Measurements from ENCODE around the gene SAMD14. TPM values are rescaled to one million over a fixed set of nuclear protein-coding genes. Genes with fewer than 3 reads are reported as not detected.

Gene SAMD14
- polyA plus RNA-seq, 6 donors from 2014 or later, result 0.11 to 0.31 TPM; not detected in 4

DNA sequence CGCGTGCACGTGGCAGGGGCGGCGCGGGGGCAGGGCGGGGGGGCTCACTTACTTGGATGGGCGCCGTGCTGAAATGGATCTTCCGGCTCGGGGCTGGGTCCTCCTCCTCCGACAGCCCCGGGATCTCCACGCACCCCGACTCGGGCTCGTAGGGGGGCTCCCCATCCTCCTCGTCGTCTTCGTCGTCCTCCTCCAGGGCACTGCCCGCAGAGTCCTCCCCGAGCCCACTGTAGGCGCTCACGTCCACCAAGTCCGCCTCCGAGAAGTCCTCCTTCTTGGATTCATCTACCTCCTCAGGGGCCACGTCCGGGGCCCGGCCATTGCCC is 19.1 kb upstream of the SAMD14 start:
- DNase-seq, result no peak
- no peaks in the 10 kb centered on the region for H3K27me3 Mint-ChIP-seq
- peaks cover 47 to 55% (median 47%) of the 10 kb centered on the region in 3 donors for H3K4me1 Mint-ChIP-seq
- H3K27ac Mint-ChIP-seq, result peak overlapping the region; percentile 93 to 99 (median 97)
- H3K4me3 Mint-ChIP-seq, result peak overlapping the region; percentile 86 to 100 (median 95)
- ATAC-seq (ENCODE audit: low read depth in 2 of 2), result no peak
- H3K36me3 Mint-ChIP-seq, result peaks cover 7 to 28% of the 10 kb centered on the region in 2 donors
- H3K9me3 Mint-ChIP-seq, result peaks cover 0 to 2% (median 0%) of the 10 kb centered on the region in 7 donors

DNA sequence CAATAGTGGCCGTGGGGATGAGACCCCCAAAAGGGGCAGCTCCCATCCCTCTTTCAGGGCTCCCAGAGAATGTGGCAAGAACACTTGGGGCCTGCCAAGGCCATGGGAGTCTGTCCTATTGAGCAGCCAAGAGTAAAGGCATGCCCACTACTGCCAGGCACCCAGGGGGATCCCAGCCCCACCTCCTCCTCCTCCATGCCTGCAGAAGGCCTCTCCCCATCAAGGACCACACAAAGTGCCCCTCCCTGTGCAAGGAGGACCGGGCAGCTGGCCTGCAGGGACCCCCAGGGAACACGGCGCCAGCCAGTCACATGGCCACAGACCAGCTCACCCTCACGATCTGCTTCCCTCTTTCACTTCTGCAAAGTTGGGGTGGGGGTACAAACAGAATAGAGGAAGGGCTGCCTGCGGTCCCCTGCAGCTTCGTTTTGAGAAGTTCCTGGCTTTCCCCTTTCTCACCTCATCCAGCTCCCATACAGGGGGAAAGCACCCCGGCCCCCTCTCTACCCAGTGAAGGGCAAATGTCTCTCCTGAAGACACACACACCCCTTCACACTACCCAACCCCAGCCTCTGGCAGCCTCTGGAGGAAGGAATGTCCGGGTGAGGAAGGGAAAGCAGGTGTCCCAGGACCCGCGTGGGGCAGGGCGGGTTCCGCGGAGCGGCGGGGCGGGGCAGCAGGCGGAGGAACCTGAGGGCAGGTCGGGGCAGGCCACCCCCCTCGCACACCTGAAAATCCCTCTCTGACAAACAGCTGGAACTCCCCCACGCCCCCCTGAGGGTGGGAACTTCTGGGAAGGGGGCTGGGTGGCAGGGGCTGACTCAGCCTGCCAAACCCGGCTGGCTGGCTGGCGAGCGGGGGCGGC is 18.5 kb upstream of the SAMD14 start:
- peak overlapping the region; percentile 86 to 100 (median 100) for H3K4me3 Mint-ChIP-seq
- H3K9me3 Mint-ChIP-seq, result peaks cover 0 to 2% (median 0%) of the 10 kb centered on the region in 7 donors
- H3K27ac Mint-ChIP-seq, result peak overlapping the region; percentile 98 to 99 (median 99)
- no peaks in the 10 kb centered on the region for H3K27me3 Mint-ChIP-seq
- peaks cover 51 to 61% (median 53%) of the 10 kb centered on the region in 3 donors for H3K4me1 Mint-ChIP-seq
- DNase-seq, result peak; percentile 96
- H3K36me3 Mint-ChIP-seq, result peaks cover 12 to 31% of the 10 kb centered on the region in 2 donors
- peak; percentile 77 to 78 for ATAC-seq (ENCODE audit: low read depth in 2 of 2)

GRCh38 chr17:50147841-50148225 is 17.9 kb upstream of the SAMD14 start:
- peak overlapping the region; percentile 90 to 99 (median 99) for H3K27ac Mint-ChIP-seq
- no peaks in the 10 kb centered on the region for H3K27me3 Mint-ChIP-seq
- DNase-seq (no peak), ATAC-seq (ENCODE audit: low read depth in 2 of 2) (no peak)
- peaks cover 0 to 2% (median 0%) of the 10 kb centered on the region in 7 donors for H3K9me3 Mint-ChIP-seq
- H3K4me1 Mint-ChIP-seq, result peaks cover 55 to 67% (median 59%) of the 10 kb centered on the region in 3 donors
- peaks cover 16 to 37% of the 10 kb centered on the region in 2 donors for H3K36me3 Mint-ChIP-seq
- peak overlapping the region; percentile 86 to 100 (median 100) for H3K4me3 Mint-ChIP-seq

- no peak for ATAC-seq (ENCODE audit: low read depth in 2 of 2)
- peak overlapping the region; percentile 86 to 100 (median 100) for H3K4me3 Mint-ChIP-seq
- H3K4me1 Mint-ChIP-seq, result peaks cover 59 to 68% (median 60%) of the 10 kb centered on the region in 3 donors
- H3K27me3 Mint-ChIP-seq, result no peaks in the 10 kb centered on the region
- peaks cover 0 to 2% (median 0%) of the 10 kb centered on the region in 7 donors for H3K9me3 Mint-ChIP-seq
- H3K27ac Mint-ChIP-seq, result peak overlapping the region; percentile 90 to 99 (median 98)
- no peak for DNase-seq
- peaks cover 21 to 44% of the 10 kb centered on the region in 2 donors for H3K36me3 Mint-ChIP-seq
Measured at GRCh38 chr17:50146927-50147665, 17.1 kb upstream of the SAMD14 start.

DNA sequence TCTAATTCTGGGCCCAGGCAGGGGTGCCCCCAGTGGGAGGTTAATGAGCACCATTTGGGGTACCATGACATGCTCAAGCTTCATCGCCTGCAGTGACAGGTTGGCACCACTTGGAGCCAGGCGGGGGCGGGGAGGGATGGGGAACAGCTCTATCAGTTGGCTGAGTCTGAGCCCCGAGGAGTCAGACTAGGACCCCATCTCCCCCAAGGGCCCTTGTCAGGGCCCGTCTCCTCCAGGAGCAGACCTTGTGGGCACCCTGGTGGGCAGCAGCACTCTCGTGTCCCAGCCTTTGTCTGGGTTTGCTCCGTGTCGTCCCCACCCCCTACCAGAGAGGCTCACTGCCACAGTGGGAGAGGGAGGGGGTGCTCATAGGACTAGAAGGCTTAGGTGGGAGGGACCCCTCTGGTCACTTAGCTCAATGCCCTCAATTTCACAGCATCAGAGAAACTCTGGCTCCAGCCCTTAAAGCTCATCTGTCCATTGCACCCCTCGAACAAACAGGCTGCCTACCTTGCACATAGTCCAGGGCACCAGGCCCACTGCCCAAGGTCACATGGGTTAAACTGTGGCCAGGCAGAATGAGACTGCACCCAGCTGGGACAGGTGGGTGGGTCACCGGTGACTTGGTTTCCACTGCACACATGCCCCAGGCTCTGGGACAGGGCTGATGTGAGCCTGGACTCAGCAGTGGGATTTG is 16.4 kb upstream of the SAMD14 start:
- no peaks in the 10 kb centered on the region for H3K27me3 Mint-ChIP-seq
- ATAC-seq (ENCODE audit: low read depth in 2 of 2) (no peak), DNase-seq (no peak)
- H3K27ac Mint-ChIP-seq, result peak overlapping the region; percentile 90 to 99 (median 98)
- H3K36me3 Mint-ChIP-seq, result peaks cover 21 to 44% of the 10 kb centered on the region in 2 donors
- H3K4me1 Mint-ChIP-seq, result peaks cover 63 to 68% (median 64%) of the 10 kb centered on the region in 3 donors
- H3K9me3 Mint-ChIP-seq, result peaks cover 0 to 2% (median 0%) of the 10 kb centered on the region in 7 donors
- H3K4me3 Mint-ChIP-seq, result peak overlapping the region; percentile 86 to 100 (median 100)

DNA sequence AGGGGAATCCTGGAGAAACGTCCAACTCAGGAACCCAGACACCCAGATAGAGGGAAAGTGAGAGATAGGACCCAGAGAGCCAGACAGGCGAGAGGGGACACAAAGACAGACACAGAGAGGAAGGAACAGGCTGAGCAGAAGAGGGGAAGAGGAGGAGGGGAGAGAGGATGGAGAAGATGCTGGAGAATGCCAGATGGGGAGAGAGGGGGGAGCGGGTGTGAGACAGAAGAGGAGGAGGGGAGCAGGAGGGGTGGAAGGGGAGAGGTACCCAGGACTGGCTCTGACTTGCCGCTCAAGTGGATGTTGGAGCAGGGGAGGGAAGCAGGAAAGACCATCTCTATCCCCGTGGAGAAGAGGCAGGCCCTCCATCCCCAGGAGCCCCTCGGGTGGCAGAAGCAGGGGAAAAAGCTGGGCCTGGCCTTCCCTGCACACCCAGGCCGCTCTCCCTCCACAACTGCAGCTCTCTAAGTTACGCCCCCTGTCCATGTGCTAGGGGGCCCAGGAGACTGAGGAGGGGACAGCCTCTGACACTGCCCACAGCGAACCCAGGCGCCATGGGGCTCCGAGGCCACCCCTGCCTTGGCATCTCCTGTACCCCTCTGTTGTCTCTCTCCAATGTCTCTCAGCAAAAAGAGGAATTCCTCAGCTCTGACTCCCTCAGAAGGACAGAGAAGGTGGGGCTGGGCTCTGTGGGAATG is 15.7 kb upstream of the SAMD14 start:
- Mint-ChIP-seq H3K27ac (peak overlapping the region in 5 of 6 donors; percentile 74 to 99 (median 94)), H3K36me3 (peaks cover 21 to 44% of the 10 kb centered on the region in 2 donors), H3K27me3 (no peaks in the 10 kb centered on the region), H3K4me3 (peak overlapping the region; percentile 86 to 100 (median 100)), H3K9me3 (no peaks in the 10 kb centered on the region), H3K4me1 (peaks cover 70 to 74% (median 71%) of the 10 kb centered on the region in 3 donors)
- no peak for DNase-seq
- ATAC-seq (ENCODE audit: low read depth in 2 of 2), result no peak

- Mint-ChIP-seq H3K27ac (peak overlapping the region in 5 of 6 donors; percentile 87 to 99 (median 94)), H3K4me3 (peak overlapping the region; percentile 83 to 100 (median 98)), H3K36me3 (peaks cover 21 to 45% of the 10 kb centered on the region in 2 donors), H3K27me3 (no peaks in the 10 kb centered on the region), H3K4me1 (peaks cover 77 to 81% (median 78%) of the 10 kb centered on the region in 3 donors), H3K9me3 (no peaks in the 10 kb centered on the region)
- ATAC-seq (ENCODE audit: low read depth in 2 of 2) (no peak), DNase-seq (no peak)
Measured at GRCh38 chr17:50144845-50145531, 15.0 kb upstream of the SAMD14 start.

GRCh38 chr17:50144355-50144754 is 14.4 kb upstream of the SAMD14 start:
- no peaks in the 10 kb centered on the region for H3K9me3 Mint-ChIP-seq

DNA sequence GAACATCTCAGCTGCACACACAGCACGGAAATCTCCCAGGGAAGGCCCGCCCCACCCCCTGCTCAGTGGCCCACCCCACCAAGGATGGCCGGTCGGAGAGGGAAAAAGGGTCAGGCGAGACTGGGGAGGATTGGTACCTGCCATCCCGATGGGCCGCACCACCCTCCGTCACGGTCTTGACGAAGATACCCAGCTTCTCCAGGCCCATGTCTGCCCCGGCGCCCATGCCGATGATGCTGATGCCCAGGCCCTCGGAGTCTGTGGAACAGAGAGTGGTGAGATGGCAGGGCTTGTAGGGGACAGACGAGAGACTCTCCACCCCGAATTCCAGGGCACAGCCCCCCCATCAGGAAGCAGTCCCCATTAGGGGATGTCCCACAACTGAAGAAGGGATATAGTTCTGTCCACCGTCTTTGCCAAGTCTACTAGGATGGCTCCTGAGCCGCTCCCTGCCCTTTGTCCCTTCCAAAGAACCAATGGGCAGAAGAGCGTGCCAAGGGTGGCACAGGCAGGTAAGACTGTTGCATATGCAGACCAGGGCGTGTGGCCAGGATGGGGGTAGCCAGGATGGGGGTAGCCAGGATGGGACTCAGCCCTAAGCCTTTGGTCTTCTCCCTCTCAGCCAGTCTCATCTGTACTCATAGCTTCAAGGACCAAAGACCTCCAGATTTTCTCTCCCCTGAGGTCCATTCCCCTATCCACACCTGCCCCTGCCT is 13.7 kb upstream of the SAMD14 start:
- no peak for DNase-seq
- Mint-ChIP-seq H3K4me1 (peaks cover 84 to 87% (median 87%) of the 10 kb centered on the region in 3 donors), H3K36me3 (peaks cover 21 to 51% of the 10 kb centered on the region in 2 donors)

More at GRCh38 chr17:50144355-50144754, 14.4 kb upstream of the SAMD14 start:
- peak overlapping the region; percentile 65 to 100 (median 88) for H3K4me3 Mint-ChIP-seq
- H3K27ac Mint-ChIP-seq, result peak overlapping the region; percentile 61 to 98 (median 88)
- no peaks in the 10 kb centered on the region for H3K27me3 Mint-ChIP-seq
- DNase-seq (no peak), ATAC-seq (ENCODE audit: low read depth in 2 of 2) (no peak)
- H3K36me3 Mint-ChIP-seq, result peaks cover 21 to 51% of the 10 kb centered on the region in 2 donors
- peaks cover 84 to 87% (median 84%) of the 10 kb centered on the region in 3 donors for H3K4me1 Mint-ChIP-seq

DNA sequence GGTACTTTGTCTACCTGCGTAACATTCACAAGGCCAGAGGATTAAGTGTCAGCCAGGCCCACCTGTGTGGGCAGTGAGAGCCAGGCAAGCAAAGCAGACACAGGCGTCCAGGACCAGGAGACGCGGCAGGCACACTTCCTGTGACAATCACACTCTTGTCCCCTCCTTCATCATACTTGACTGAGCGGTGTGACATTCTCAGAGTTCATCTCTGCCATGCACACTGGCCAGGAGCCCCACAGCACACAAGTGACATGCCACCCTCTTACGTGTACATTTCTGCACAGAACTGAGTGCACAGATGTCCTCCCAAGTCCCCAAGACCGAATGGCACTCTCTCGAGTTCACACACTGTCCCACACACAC is 11.8 kb upstream of the SAMD14 start:
- ATAC-seq (ENCODE audit: low read depth in 2 of 2) (no peak), DNase-seq (no peak)
- H3K4me1 Mint-ChIP-seq, result peaks cover 87 to 89% (median 89%) of the 10 kb centered on the region in 3 donors
- H3K36me3 Mint-ChIP-seq, result peaks cover 21 to 60% of the 10 kb centered on the region in 2 donors
- no peaks in the 10 kb centered on the region for H3K27me3 Mint-ChIP-seq
- H3K27ac Mint-ChIP-seq, result peak overlapping the region in 5 of 6 donors; percentile 83 to 98 (median 93)
- no peaks in the 10 kb centered on the region for H3K9me3 Mint-ChIP-seq
- peak overlapping the region; percentile 38 to 86 (median 77) for H3K4me3 Mint-ChIP-seq

More for the DNA sequence above, 13.7 kb upstream of the SAMD14 start:
- Mint-ChIP-seq H3K27me3 (no peaks in the 10 kb centered on the region), H3K27ac (peak overlapping the region in 5 of 6 donors; percentile 61 to 98 (median 90)), H3K9me3 (no peaks in the 10 kb centered on the region), H3K4me3 (peak overlapping the region in 7 of 8 donors; percentile 65 to 100 (median 91))
- ATAC-seq (ENCODE audit: low read depth in 2 of 2), result no peak

GRCh38 chr17:50141026-50141744 is 11.2 kb upstream of the SAMD14 start:
- no peaks in the 10 kb centered on the region for H3K9me3 Mint-ChIP-seq
- DNase-seq (no peak), ATAC-seq (ENCODE audit: low read depth in 2 of 2) (no peak)
- peaks cover 85 to 88% (median 87%) of the 10 kb centered on the region in 3 donors for H3K4me1 Mint-ChIP-seq
- H3K4me3 Mint-ChIP-seq, result peak overlapping the region; percentile 38 to 86 (median 79)
- H3K27ac Mint-ChIP-seq, result peak overlapping the region in 5 of 6 donors; percentile 78 to 98 (median 93)
- peaks cover 21 to 61% of the 10 kb centered on the region in 2 donors for H3K36me3 Mint-ChIP-seq
- no peaks in the 10 kb centered on the region for H3K27me3 Mint-ChIP-seq

Measured in naive B cell (primary cell).